Spleen (tissue), 11 donors: ENCODE measurements around the gene SLC12A6. TPM values are rescaled to one million over a fixed set of nuclear protein-coding genes. Genes with fewer than 3 reads are reported as not detected.

Experiments used
- DNase-seq: peaks from one replicate; pipeline ENCODE4 v3.0.0-alpha.2; 2020
- H3K27ac ChIP-seq, 8 donors: fragments of 200-600 bp; sonication (generic) in 7 of 8; 1 replicate in 4 of 8; 2 replicates in 4 of 8; pipeline versions ENCODE4 v1.5.0 to v1.8.0; 2016 to 2021; ENCODE audit warnings: inconsistent platforms in 4 of 8, mild to moderate bottlenecking in 4 of 8, moderate library complexity in 1 of 8
- H3K27me3 ChIP-seq, 7 donors: fragments of 200-600 bp; sonication (generic) in 6 of 7; replicated peaks in 1 of 7; 1 replicate in 4 of 7; 2 replicates in 3 of 7; pipeline versions ENCODE4 v1.5.0 to v1.8.0; 2016 to 2021; ENCODE audit warnings: inconsistent platforms in 3 of 7, mild to moderate bottlenecking in 1 of 7
- H3K36me3 ChIP-seq, 6 donors: fragments of 200-600 bp; sonication (generic) in 5 of 6; 1 replicate in 4 of 6; 2 replicates in 2 of 6; pipeline versions ENCODE4 v1.5.0 to v1.8.0; 2016 to 2021; ENCODE audit warnings: inconsistent platforms in 2 of 6
- H3K4me1 ChIP-seq, 6 donors: fragments of 200-600 bp; sonication (generic) in 5 of 6; 1 replicate in 3 of 6; 2 replicates in 3 of 6; pipeline versions ENCODE4 v1.5.0 to v1.8.0; 2016 to 2021; ENCODE audit warnings: inconsistent platforms in 3 of 6
- H3K4me3 ChIP-seq, 8 donors: fragments of 200-600 bp; sonication (generic) in 7 of 8; 1 replicate in 4 of 8; 2 replicates in 4 of 8; pipeline versions ENCODE4 v1.5.0 to v1.8.0; 2016 to 2021; ENCODE audit warnings: inconsistent platforms in 4 of 8, mild to moderate bottlenecking in 4 of 8, moderate library complexity in 2 of 8
- H3K9me3 ChIP-seq, 8 donors: fragments of 200-600 bp; sonication (generic) in 7 of 8; 1 replicate in 4 of 8; 2 replicates in 4 of 8; pipeline versions ENCODE4 v1.5.0 to v1.8.0; 2016 to 2021; ENCODE audit warnings: inconsistent platforms in 4 of 8
- POLR2A ChIP-seq, 3 donors: fragments of 450-650 bp; IDR thresholded peaks; one replicate each; pipeline ENCODE4 v1.5.1; 2017; ENCODE audit warnings: antibody characterized with exemption in 3 of 3, mild to moderate bottlenecking in 1 of 3
- POLR2AphosphoS5 ChIP-seq, 3 donors: sonication (generic); formaldehyde crosslinking; IDR thresholded peaks; one replicate each; pipeline ENCODE4 v1.5.1; 2017; ENCODE audit warnings: antibody characterized with exemption in 3 of 3
- WGBS, 5 donors: extraction: QIAGEN DNeasy Blood & Tissue Kit in 3 of 5; methylation state at CpG; one replicate each; pipeline versions ENCODE4 v1.1.5 to v1.1.7; 2013 to 2018; 5-methylcytosine and 5-hydroxymethylcytosine counted together
- intact Hi-C: fragments of 100-400 bp; cut with DNase I; formaldehyde crosslinking; loops from one replicate; pipeline ENCODE4 v1.15.0; 2023; ENCODE audit warnings: low total_unique reads
- polyA plus RNA-seq, 3 donors: library from polyadenylated mRNA; stranded (reverse); fragments of 200-250 nt; gene quantifications; one replicate each; pipeline ENCODE4 v1.2.1, GENCODE V29; 2013
- total RNA-seq, 7 donors: library from RNA; depleted of rRNA in 3 of 7; stranded (reverse); fragments of >200 nt in 3 of 7; fragmentation: NEBNext Ultra II Directional in 4 of 7; extraction: Animal tissue kit (Norgen Biotek cat#: 25700) in 4 of 7; gene quantifications; one replicate each; pipeline versions ENCODE4 v1.1.0 to v1.2.1, GENCODE V29; 2016 to 2021
- TF ChIP-seq, protein P1 (sequence below), 11 experiments: fragments of 200-600 bp in 7 of 11; fragments of 450-650 bp in 4 of 11; sonication (generic) in 4 of 11; IDR thresholded peaks in 8 of 11; conservative IDR thresholded peaks in 3 of 11; 1 replicate in 7 of 11; 2 replicates in 4 of 11; pipeline versions ENCODE4 v1.4.0 to v1.8.0; 2016 to 2021; ENCODE audit warnings: antibody characterized with exemption in 11 of 11, inconsistent platforms in 4 of 11, mild to moderate bottlenecking in 1 of 11
- donor health status: healthy with polysubstance abuse.
- donor health status: DM: no; HTN: no; CAD: no; lungs with moderate emphysema.
- donor health status: DM: no; HTN: no; CAD: no.
- donor health status: Bipolar disorder and iron deficiency.
- donor health status: healthy.
- donor health status: DM: no; HTN: no; CAD: no.
- donor health status: DM: yes; HTN: yes; CAD: no.

SLC12A6 gene
- total and polyA plus RNA-seq, 10 donors, result 5.2 to 120 (median 58.3) TPM

- peaks cover 6 to 50% (median 30%) of the 10 kb centered on the region in 6 donors for H3K4me1 ChIP-seq
- no peaks in the 10 kb centered on the region for H3K9me3 ChIP-seq
- peak in 2 of 3 donors; percentile 19 to 36 for TF ChIP-seq POLR2A (IDR thresholded peaks at IDR 0.05)
- peak; percentile 81 to 91 (median 88) for TF ChIP-seq POLR2AphosphoS5 (IDR thresholded peaks at IDR 0.05)
- TF ChIP-seq, protein P1, sequence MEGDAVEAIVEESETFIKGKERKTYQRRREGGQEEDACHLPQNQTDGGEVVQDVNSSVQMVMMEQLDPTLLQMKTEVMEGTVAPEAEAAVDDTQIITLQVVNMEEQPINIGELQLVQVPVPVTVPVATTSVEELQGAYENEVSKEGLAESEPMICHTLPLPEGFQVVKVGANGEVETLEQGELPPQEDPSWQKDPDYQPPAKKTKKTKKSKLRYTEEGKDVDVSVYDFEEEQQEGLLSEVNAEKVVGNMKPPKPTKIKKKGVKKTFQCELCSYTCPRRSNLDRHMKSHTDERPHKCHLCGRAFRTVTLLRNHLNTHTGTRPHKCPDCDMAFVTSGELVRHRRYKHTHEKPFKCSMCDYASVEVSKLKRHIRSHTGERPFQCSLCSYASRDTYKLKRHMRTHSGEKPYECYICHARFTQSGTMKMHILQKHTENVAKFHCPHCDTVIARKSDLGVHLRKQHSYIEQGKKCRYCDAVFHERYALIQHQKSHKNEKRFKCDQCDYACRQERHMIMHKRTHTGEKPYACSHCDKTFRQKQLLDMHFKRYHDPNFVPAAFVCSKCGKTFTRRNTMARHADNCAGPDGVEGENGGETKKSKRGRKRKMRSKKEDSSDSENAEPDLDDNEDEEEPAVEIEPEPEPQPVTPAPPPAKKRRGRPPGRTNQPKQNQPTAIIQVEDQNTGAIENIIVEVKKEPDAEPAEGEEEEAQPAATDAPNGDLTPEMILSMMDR (IDR thresholded peaks at IDR 0.05 in 8 of 11, conservative IDR thresholded peaks at IDR 0.05 in 3 of 11), result peak; percentile 92 to 98 (median 97)
- DNase-seq, result peak; percentile 99
- no peaks in the 10 kb centered on the region for H3K27me3 ChIP-seq
- peaks cover 0 to 19% (median 4%) of the 10 kb centered on the region in 6 donors for H3K36me3 ChIP-seq
- H3K4me3 ChIP-seq, result peak within 1 kb of the TSS; percentile 58 to 99 (median 94)
- intact Hi-C loops, result loop anchor here (10.0 kb wide), 1 partner anchor 133 kb away; no protein-coding TSS in a partner anchor
- peak within 1 kb of the TSS; percentile 93 to 100 (median 98) for H3K27ac ChIP-seq
- 0 to 1% (median 0%) methylated on average over 12 to 80 of the region's 80 CpGs for WGBS, 5 donors
These were observed 29.8 kb upstream of the SLC12A6 start, which contains the start of gene LPCAT4 for GRCh38 chr15:34367101-34368081. LPCAT4 (minus strand) TSS chr15:34367196; CDS start chr15:34367100, 96 bp downstream.

DNA sequence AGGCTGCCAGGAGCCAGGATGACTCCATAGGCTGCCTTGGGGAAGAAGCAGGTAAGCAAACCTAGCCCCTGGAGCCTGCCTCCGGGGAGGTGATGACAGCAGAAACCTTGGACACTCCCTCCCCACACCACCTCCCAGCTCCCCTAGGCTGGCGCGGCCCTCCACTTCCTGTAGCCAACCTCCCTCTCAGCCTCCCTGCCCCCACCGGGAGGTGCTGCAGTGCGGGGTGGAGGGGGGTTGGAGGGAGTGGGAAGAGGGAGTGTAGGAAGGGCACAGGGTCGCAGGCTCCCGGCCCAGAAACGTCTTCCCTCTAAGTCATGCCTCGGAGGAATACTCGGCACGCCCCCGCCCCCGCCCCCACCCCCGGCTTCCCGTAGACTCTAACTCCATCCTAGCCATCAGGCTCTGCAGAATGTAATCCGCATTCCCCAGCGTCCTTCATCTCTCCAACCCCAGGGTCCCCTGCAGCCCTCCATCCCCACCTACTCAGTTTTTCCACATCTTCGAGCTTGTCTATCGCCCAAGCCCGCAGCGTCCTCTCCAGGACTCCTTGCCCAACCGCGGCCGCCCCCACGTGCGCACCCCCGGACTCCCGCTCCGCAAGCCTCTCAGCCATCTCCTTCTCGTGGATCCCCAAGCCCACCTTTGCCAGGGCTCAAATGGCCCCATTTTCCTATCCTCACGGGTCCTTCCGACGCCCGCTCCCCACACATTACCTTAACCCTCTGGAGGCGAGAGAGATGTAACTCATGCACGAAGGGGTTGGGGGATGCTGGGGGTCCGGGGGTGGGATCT, 28.9 kb upstream of the SLC12A6 start:
- Histone ChIP-seq H3K36me3 (peaks cover 0 to 27% (median 4%) of the 10 kb centered on the region in 6 donors), H3K4me1 (peaks cover 6 to 50% (median 30%) of the 10 kb centered on the region in 6 donors), H3K27ac (peak overlapping the region; percentile 22 to 100 (median 98)), H3K9me3 (no peaks in the 10 kb centered on the region), H3K4me3 (peak overlapping the region; percentile 58 to 99 (median 94)), H3K27me3 (no peaks in the 10 kb centered on the region)
- intact Hi-C loops, result loop anchor here (10.0 kb wide), 1 partner anchor 132 kb away; no protein-coding TSS in a partner anchor
- no peak for TF ChIP-seq POLR2A (IDR thresholded peaks at IDR 0.05)
- TF ChIP-seq, protein P1 (IDR thresholded peaks at IDR 0.05 in 8 of 11, conservative IDR thresholded peaks at IDR 0.05 in 3 of 11), result no peak
- peak in 2 of 3 donors; percentile 64 to 67 for TF ChIP-seq POLR2AphosphoS5 (IDR thresholded peaks at IDR 0.05)
- 0 to 2% (median 1%) methylated on average over 30 to 37 of the region's 37 CpGs for WGBS, 5 donors
- DNase-seq, result peak; percentile 90

GRCh38 chr15:34365836-34366235, 28.3 kb upstream of the SLC12A6 start:
- H3K9me3 ChIP-seq, result no peaks in the 10 kb centered on the region
- peaks cover 6 to 50% (median 30%) of the 10 kb centered on the region in 6 donors for H3K4me1 ChIP-seq
- peaks cover 0 to 34% (median 10%) of the 10 kb centered on the region in 6 donors for H3K36me3 ChIP-seq
- WGBS, 5 donors, result 37 to 45% (median 38%) methylated on average over 5 of the region's 5 CpGs
- H3K27me3 ChIP-seq, result no peaks in the 10 kb centered on the region
- intact Hi-C loops, result loop anchor here (10.0 kb wide), 1 partner anchor 131 kb away; no protein-coding TSS in a partner anchor
- peak overlapping the region; percentile 58 to 99 (median 94) for H3K4me3 ChIP-seq
- H3K27ac ChIP-seq, result peak overlapping the region; percentile 22 to 100 (median 97)
- no peak for TF ChIP-seq POLR2A (IDR thresholded peaks at IDR 0.05)
- TF ChIP-seq, protein P1 (IDR thresholded peaks at IDR 0.05 in 8 of 11, conservative IDR thresholded peaks at IDR 0.05 in 3 of 11), result no peak
- TF ChIP-seq POLR2AphosphoS5 (IDR thresholded peaks at IDR 0.05), result no peak
- DNase-seq, result no peak
